Measurements from ENCODE around the gene MYL6B. TPM values are rescaled to one million over a fixed set of nuclear protein-coding genes. Genes with fewer than 3 reads are reported as not detected.
"Not testable (repeated sequence)": the region's sequence is repeated elsewhere in the genome, so short reads cannot be mapped to it uniquely, and the experiment has no call there.

The MYL6B gene
- total RNA-seq, 1 donor from 2014 or later: 6.5 TPM

DNA sequence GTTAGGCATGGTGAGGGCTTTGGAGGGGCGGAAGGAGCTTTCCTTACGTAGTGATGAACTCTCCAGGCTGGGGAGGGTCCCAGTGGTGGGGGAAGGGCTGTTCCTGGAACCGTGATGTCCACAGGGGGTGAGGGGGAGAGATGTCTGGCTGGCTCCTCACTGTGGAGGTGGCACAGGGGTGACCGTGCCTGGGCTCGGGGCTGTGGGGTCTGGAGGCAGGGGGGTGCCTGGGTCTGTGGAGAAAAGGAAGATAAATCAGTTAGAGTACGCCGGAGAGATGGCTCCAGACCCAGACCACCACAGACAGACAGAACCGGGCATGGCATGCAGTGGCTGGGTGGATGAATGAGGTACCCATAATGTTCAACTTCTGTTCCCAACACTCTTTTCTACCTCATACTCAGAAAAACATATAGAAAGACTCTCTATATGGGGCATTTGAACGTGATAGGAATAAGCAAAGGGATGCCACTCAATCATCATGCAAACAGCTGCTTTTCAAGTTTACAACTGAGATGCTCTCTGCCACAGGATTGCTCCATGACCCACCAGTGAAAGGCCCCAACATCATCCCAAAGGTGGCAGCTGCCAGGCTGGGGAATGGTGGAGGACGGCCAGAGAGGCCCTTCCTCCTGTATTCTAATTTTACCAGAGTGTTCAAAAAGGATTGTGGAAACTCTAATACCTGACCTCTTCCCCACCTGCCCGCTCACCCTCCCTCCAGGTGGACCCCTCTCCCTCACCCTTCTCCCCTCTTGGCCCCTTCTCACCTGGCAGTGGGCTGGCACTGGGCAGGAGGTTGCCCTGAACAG lies 11.4 kb downstream of the MYL6B start:
- DNase-seq (ENCODE audit: low spot score) (no peak), ATAC-seq (no peak)

DNA sequence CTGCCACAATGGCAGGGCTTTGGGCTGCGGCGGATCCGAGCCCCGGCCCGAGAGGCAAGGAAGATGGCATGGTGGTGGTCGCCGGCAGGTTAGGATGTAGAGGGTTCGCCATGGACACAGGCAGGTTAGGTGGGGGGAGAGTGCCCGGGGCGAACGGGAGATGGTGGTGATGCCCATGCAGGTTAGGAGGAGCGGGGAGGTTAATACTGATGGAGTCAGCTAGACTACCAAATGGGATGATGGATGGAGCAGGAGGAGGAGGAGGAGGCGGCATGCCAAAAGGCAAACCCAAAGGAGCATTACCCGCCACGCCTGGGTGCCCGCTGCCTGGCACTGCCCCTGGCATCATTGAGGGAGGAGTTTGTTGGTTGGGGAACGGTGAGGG lies 11.9 kb downstream of the MYL6B start:
- DNase-seq (ENCODE audit: low spot score): no peak
- no peak for ATAC-seq

DNA sequence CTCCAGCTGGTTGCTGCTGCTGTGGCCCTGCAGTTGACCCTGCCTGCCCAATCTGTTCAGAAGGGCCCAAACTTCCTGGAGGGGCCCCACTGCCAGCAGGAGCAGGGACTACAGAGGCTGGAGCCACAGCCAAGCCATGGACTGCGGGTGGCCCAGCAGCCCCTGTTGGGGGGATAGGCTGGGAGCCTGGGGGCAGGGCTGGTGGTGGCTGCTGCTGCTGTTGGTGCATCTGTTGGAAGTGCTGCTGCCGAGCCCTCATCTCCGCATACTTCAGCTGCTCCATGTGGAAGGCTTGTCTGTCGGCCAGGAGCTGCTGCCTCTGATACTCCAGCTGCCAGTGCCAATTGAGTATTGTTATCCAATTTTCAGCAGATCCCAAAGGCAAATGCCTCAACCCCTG lies 13.0 kb downstream of the MYL6B start:
- DNase-seq (ENCODE audit: low spot score) (no peak), ATAC-seq (no peak)

GRCh38 chr12:56169229-56169759 lies 16.9 kb downstream of the MYL6B start:
- no peak for ATAC-seq
- DNase-seq (ENCODE audit: low spot score): no peak

DNA sequence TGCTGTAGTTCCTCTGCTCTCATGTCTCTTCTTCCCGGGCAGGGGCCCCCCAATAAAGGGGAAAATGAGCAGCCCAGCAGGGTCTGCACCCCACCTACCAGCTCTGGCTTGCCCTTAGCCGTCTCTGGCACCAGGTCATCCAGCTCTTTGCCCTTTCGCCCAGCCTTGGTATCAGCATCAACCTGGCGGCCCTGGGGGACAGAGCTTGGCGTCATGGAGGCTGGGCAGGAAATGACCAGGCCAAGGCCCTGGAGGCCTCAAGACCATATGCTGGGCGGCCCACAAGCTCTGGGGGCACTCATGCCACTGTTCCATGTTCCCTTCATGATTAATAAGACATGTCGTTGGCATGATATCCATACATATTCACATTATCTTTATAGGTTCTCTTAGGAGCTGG lies 20.5 kb downstream of the MYL6B start:
- DNase-seq (ENCODE audit: low spot score) (no peak), ATAC-seq (no peak)

DNA sequence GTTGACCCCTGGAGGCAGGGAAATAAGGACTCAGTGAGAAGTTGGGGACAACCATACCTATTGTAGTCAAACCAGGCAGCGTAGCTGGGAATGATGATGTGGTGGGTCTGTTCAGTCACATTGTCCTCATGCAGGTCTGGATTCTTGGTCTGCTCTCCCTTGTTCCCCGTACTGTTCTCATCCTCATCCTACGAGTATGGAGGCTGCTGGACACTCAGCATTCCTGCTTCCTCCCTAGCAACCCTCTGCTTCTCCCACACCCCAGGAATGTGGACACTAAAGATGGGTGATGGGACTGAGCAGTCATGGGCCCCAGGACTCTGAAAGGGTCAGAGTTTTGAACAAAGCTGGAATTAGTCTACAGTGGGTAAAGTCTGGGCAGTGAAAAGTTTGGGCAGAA lies 26.0 kb downstream of the MYL6B start:
- DNase-seq (ENCODE audit: low spot score): no peak

DNA sequence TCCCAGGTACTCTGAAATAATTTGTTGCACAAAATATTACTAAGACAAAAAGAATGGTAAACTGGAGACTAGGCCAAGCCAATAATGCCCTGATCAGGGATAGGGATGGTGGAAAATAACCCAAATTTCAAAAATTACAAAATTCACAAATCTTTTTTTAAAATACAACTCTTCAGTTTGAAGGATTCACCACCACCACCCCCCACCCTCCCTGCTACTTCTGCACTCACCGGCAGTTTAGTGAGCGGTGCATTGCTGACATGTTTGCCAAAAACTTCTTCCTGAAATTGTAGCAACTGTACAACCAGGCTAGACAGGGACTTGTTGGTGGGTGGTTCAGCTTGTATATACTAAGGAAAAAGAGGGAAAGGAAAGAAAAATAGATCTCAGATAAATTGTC lies 34.6 kb downstream of the MYL6B start:
- no peak for DNase-seq (ENCODE audit: low spot score)
- ATAC-seq: no peak

More for the DNA sequence above, 26.0 kb downstream of the MYL6B start:
- ATAC-seq: no peak

GRCh38 chr12:56188131-56188777 lies 35.9 kb downstream of the MYL6B start:
- ATAC-seq (no peak), DNase-seq (ENCODE audit: low spot score) (no peak)

DNA sequence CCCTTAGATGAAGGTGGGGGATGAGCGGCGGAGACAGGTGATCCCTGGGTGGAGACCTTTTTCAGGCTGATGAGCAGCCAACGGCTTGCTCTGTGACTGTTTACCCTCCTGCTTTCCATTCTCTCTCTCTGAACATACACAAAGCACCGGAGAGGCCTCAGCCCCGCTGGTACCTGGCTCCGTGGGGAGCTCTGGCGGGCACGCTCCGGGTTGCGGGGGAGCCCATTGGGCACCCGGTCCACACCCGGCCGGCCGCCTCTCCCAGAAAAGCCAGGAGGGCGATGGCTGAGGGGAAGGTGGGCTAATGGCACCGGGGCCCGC lies 36.4 kb downstream of the MYL6B start:
- DNase-seq (ENCODE audit: low spot score): no peak
- peak; percentile 5 for ATAC-seq

DNA sequence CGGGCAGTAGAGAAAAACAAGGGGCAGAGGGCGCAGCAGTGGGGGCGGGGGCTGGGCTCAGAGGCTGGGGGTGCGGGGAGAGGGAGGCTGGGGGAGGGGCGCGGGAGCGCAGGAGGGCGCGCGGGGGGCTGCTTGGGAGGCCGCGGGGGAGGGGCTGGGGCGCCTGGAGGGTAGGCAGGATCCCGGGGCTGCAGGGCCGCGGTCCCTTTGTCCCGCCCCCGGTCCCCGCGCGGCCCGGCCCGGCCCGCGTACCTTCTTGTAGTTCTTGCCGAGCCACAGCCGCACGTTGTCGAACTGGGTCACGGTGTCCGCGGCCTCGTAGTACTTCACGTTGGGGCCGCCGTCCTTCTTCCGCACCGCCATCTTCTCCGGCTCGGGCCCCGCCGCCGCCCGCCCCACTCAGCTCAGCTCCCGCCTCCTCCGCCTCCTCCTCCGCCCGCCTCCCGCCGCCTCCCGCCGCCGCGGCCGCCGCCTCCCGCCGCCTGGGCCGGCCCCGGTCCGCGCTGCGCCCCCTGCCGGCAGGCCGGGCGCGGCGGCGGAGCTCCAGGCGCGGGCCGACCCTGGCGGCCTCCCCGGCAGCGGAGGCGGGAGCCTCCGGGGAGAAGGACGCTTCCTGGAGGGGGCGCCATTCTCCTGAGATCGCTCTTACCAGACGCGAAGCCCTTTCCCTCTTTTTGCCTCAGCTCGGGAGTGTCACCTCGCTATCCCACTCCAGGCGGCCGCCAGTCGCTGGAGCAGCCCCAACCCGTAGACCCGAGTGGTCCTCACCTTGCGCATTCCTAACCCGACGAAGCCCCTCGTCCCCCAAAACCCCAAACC lies 36.9 kb downstream of the MYL6B start, which contains the start of gene SMARCC2:
Gene SMARCC2 (minus strand): TSS at position 385 of the 819 bp plus-strand sequence. CDS start 22 bp downstream, at position 363.
- ATAC-seq (peak; percentile 91), DNase-seq (ENCODE audit: low spot score) (peak; percentile 88)

DNA sequence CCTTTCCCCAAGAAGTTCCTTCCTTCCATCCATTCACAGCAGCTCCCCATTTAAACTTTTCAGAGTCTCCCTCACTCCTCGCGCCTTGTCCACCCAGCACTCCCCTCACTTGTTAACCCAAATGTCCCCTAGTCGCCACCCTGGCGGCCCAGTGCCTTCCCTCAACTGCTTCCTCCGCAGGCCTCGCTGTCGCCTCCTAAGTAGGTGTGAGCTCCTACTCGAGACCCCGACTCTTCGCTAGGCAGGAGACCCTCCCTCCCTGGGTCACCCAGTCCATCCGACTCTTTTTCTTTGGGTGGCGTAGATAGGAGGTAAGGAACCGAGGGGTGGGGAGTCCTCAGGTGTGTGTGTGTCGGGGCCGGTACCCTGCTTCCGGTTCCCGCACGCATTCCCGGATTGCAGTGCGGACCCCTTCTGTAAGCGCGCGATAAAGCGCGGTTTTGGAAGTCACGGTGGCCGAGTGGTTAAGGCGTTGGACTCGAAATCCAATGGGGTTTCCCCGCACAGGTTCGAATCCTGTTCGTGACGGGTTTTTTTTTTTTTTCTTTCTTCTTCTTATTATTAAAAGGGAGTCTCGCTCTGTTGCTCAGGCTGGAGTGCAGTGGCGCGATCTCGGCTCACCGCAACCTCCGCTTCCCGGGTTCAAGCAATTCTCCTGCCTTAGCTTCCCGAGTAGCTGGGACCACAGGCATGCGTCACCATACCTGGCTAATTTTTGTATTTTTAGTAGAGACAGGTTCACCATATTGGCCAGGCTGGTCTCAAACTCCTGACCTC lies 37.7 kb downstream of the MYL6B start:
- DNase-seq (ENCODE audit: low spot score): peak; percentile 91

GRCh38 chr12:56190695-56191155 lies 38.3 kb downstream of the MYL6B start:
- DNase-seq (ENCODE audit: low spot score) (no peak), ATAC-seq (no peak)

More for the DNA sequence above, 37.7 kb downstream of the MYL6B start:
- ATAC-seq: peak; percentile 67

DNA sequence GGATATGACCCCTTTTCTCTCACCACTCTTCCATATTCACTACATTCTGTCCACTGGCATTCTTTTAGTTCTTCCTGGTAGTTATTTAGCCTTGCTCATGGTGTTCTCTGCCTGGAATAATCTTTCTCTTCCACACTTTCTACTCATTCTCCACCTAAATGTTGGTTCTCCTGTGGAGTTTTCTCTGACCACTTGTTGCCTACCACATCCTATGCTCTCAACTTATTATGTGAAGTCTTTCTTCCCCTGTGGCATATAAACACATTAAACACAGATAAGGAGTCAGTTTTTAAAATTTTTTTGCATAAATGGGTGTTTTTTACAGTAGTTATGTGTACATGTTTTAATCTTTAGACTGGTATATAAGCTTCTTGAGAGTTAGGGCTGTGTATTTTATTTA lies 40.2 kb downstream of the MYL6B start:
- no peak for ATAC-seq
- no peak for DNase-seq (ENCODE audit: low spot score)

- ATAC-seq: peak; percentile 47
These were observed 40.7 kb downstream of the MYL6B start for GRCh38 chr12:56193025-56193578.

DNA sequence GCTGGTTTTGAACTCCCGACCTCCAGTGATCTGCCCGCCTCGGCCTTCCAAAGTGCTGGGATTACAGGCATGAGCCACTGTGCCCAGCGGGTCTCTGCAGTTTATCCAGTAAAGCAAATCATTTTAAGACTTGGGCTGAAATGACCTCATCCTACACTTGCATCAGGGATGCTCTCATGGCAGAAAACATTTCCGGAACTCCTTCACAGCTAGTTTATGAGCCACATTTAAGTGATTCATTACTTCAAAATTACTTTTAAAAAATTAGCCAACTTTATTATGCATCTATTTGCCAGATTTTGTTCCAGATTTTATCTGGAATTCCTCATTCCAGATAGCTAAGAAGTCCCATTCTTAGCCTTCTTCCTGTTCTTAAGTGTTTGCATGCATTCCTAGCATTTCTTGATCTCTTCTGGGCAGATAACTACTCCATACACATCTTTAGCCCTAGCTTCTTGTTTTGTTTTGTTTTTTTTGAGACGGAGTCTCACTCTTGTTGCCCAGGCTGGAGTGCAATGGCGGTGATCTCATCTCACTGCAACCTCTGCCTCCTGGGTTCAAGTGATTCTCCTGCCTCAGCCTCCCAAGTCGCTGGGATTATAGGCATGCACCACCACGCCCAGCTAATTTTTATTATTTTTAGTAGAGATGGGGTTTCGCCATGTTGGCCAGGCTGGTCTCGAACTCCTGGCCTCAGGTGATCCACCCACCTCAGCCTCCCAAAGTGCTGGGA lies 44.6 kb downstream of the MYL6B start:
- DNase-seq (ENCODE audit: low spot score); ATAC-seq: not testable (repeated sequence)

More at GRCh38 chr12:56193025-56193578, 40.7 kb downstream of the MYL6B start:
- peak; percentile 63 for DNase-seq (ENCODE audit: low spot score)

GRCh38 chr12:56197921-56198635 lies 45.7 kb downstream of the MYL6B start:
- ATAC-seq: no peak
- DNase-seq (ENCODE audit: low spot score): no peak

- DNase-seq (ENCODE audit: low spot score) (no peak), ATAC-seq (no peak)
These were observed 46.4 kb downstream of the MYL6B start for GRCh38 chr12:56198836-56199235.

GRCh38 chr12:56202366-56202765 lies 50.0 kb downstream of the MYL6B start:
- ATAC-seq (peak; percentile 30), DNase-seq (ENCODE audit: low spot score) (no peak)

GRCh38 chr12:56202838-56203237 lies 50.5 kb downstream of the MYL6B start:
- DNase-seq (ENCODE audit: low spot score) (no peak), ATAC-seq (no peak)

Data from left lobe of liver (tissue), 2 donors.